Smooth muscle cell (in vitro differentiated cells): ENCODE measurements around the gene ZNRF1. TPM values are rescaled to one million over a fixed set of nuclear protein-coding genes. Genes with fewer than 3 reads are reported as not detected.
A peak's percentile ranks its signal among the peaks of the same experiment; 100 is the strongest.

Experiments
- DNase-seq: peaks from one replicate; lab custom pipeline; 2025; ENCODE audit not compliant: unreplicated experiment; lab: John Stamatoyannopoulos, UW
- H2AFZ ChIP-seq: fragments of 200-600 bp; sonication (generic); 2 replicates; pipeline ENCODE4 v1.6.0; 2016; ENCODE audit warnings: antibody characterized with exemption, low read depth, mild to moderate bottlenecking
- H3F3A ChIP-seq: fragments of 200-600 bp; sonication (generic); 2 replicates; pipeline ENCODE4 v1.6.0; 2017; ENCODE audit warnings: antibody characterized with exemption, low read depth
- H3K27ac ChIP-seq: fragments of 200-600 bp; sonication (generic); 2 replicates; pipeline ENCODE4 v1.5.1; 2016; ENCODE audit warnings: low read depth, mild to moderate bottlenecking
- H3K27me3 ChIP-seq: fragments of 200-600 bp; sonication (generic); 2 replicates; pipeline ENCODE4 v1.6.1; 2016; ENCODE audit warnings: low read depth, mild to moderate bottlenecking
- H3K36me3 ChIP-seq: fragments of 200-600 bp; sonication (generic); 2 replicates; pipeline ENCODE4 v1.5.1; 2016; ENCODE audit warnings: low read depth
- H3K4me1 ChIP-seq: fragments of 200-600 bp; sonication (generic); 2 replicates; pipeline ENCODE4 v1.5.1; 2016; ENCODE audit warnings: low read depth
- H3K4me2 ChIP-seq: fragments of 200-600 bp; sonication (generic); 2 replicates; pipeline ENCODE4 v1.6.0; 2016; ENCODE audit warnings: mild to moderate bottlenecking
- H3K4me3 ChIP-seq: fragments of 200-600 bp; sonication (generic); 2 replicates; pipeline ENCODE4 v1.5.1; 2016; ENCODE audit warnings: mild to moderate bottlenecking
- H3K79me2 ChIP-seq: fragments of 200-600 bp; sonication (generic); 2 replicates; pipeline ENCODE4 v1.6.0; 2016; ENCODE audit warnings: low read depth, mild to moderate bottlenecking
- H3K9ac ChIP-seq: fragments of 200-600 bp; sonication (generic); 2 replicates; pipeline ENCODE4 v1.6.0; 2016; ENCODE audit warnings: low read depth
- H3K9me3 ChIP-seq: fragments of 200-600 bp; sonication (generic); replicated peaks from 2 replicates; pipeline ENCODE4 v1.5.1; 2016; ENCODE audit warnings: low read depth
- H4K20me1 ChIP-seq: fragments of 200-600 bp; sonication (generic); 2 replicates; pipeline ENCODE4 v1.6.0; 2016; ENCODE audit warnings: low read depth
- WGBS: methylation state at CpG from one replicate; pipeline ENCODE4 v1.1.7; 2016; ENCODE audit warnings: low lambda C conversion rate; 5-methylcytosine and 5-hydroxymethylcytosine counted together
- polyA plus RNA-seq: library from polyadenylated mRNA; unstranded; fragments of >200 nt; fragmentation: Nextera tagmentation; extraction: Ambion mirVana; gene quantifications from 2 replicates; pipeline ENCODE4 v1.2.1, GENCODE V29; 2016
- total RNA-seq: library from RNA; depleted of rRNA; stranded (reverse); fragments of >200 nt; gene quantifications from 2 replicates; pipeline ENCODE4 v1.2.3, GENCODE V29; 2014
- TF ChIP-seq, protein P1 (sequence below): fragments of 200-600 bp; sonication (generic); IDR thresholded peaks from 2 replicates; pipeline ENCODE4 v1.5.1; 2017; ENCODE audit warnings: borderline replicate concordance, mild to moderate bottlenecking, antibody characterized with exemption; ENCODE audit not compliant: insufficient read depth, poor library complexity, severe bottlenecking

Gene ZNRF1
- total and polyA plus RNA-seq, 2 experiments from 2014 or later, result 18.2 to 45.4 TPM

DNA sequence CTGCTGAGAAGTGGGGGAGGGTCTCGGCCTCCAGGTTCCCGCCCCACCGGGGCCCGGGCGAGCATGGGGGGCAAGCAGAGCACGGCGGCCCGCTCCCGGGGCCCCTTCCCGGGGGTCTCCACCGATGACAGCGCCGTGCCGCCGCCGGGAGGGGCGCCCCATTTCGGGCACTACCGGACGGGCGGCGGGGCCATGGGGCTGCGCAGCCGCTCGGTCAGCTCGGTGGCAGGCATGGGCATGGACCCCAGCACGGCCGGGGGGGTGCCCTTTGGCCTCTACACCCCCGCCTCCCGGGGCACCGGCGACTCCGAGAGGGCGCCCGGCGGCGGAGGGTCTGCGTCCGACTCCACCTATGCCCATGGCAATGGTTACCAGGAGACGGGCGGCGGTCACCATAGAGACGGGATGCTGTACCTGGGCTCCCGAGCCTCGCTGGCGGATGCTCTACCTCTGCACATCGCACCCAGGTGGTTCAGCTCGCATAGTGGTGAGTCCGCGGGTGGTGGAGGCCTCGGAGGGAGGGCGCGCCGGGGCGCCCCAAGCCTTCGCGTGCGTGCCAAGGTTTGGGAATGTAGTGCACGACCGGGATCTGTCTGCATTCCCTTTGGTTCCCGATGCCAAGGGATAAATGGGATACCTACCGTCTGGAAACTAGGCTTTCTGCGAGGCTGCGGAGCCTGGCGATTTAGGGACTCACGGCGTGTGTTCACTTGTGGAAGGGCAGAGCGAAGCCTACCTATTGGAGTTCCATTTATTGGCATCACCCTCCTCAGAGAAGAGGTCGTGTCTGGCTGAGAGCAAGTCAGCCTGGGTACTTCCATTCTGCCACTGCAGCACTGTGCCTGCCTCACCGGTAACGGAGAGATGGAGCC lies 1.0 kb downstream of the ZNRF1 start:
- 2% methylated on average over 56 of the region's 71 CpGs for WGBS
- H3K9me3 ChIP-seq, result no peaks in the 10 kb centered on the region
- DNase-seq, result no peak
- H3K4me1 ChIP-seq, result peaks cover 30% of the 10 kb centered on the region
- H3F3A ChIP-seq, result peaks cover 11% of the 10 kb centered on the region
- H3K4me3 ChIP-seq, result peak overlapping the region; percentile 75
- H3K36me3 ChIP-seq, result no peaks in the 10 kb centered on the region
- TF ChIP-seq, protein P1, sequence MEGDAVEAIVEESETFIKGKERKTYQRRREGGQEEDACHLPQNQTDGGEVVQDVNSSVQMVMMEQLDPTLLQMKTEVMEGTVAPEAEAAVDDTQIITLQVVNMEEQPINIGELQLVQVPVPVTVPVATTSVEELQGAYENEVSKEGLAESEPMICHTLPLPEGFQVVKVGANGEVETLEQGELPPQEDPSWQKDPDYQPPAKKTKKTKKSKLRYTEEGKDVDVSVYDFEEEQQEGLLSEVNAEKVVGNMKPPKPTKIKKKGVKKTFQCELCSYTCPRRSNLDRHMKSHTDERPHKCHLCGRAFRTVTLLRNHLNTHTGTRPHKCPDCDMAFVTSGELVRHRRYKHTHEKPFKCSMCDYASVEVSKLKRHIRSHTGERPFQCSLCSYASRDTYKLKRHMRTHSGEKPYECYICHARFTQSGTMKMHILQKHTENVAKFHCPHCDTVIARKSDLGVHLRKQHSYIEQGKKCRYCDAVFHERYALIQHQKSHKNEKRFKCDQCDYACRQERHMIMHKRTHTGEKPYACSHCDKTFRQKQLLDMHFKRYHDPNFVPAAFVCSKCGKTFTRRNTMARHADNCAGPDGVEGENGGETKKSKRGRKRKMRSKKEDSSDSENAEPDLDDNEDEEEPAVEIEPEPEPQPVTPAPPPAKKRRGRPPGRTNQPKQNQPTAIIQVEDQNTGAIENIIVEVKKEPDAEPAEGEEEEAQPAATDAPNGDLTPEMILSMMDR, result no peak
- peaks cover 53% of the 10 kb centered on the region for H4K20me1 ChIP-seq
- peak overlapping the region; percentile 13 for H2AFZ ChIP-seq
- no peaks in the 10 kb centered on the region for H3K27me3 ChIP-seq
- H3K9ac ChIP-seq, result peak overlapping the region; percentile 69
- peaks cover 34% of the 10 kb centered on the region for H3K79me2 ChIP-seq
- H3K27ac ChIP-seq, result peak overlapping the region; percentile 34
- H3K4me2 ChIP-seq, result peak overlapping the region; percentile 96

DNA sequence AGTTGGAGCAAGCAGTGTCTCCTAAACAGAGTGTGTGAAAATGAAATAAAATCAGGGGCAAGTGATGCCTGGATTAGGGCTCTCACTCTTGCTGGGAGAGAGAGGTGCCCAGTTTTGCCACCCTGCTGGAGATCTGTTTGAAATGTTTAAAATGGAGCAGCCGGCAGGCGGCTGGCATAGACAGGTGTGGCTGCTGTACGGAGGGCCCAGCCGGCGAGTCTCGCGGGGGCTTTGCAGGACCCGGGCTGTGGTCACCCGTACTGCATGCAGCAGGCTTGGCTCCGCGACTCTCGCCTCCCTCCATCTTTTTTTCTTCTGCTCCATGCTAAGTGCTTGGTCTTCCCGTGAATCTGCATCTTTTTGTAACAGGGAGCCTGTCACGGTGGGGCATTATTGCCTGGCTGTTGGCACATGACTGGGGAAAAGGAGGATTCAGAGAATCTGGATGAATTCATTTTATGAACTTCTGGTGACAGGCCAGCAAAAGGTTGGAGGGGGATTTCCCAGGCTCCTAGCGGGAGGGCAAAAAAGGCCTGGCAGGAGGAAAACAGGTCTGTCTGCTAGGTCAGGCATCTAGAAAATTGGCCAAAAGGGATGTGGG lies 1.8 kb downstream of the ZNRF1 start:
- Histone ChIP-seq H3K4me2 (peak overlapping the region; percentile 96), H3K27me3 (no peaks in the 10 kb centered on the region), H3K36me3 (no peaks in the 10 kb centered on the region), H3K9ac (peak overlapping the region; percentile 48), H3K79me2 (peaks cover 41% of the 10 kb centered on the region), H3K4me1 (peaks cover 30% of the 10 kb centered on the region), H3K4me3 (peak overlapping the region; percentile 75), H2AFZ (no peak overlapping the region), H4K20me1 (peaks cover 61% of the 10 kb centered on the region), H3K27ac (peak overlapping the region; percentile 14), H3F3A (peaks cover 11% of the 10 kb centered on the region), H3K9me3 (no peaks in the 10 kb centered on the region)
- WGBS, result 12% methylated on average over 15 of the region's 15 CpGs
- TF ChIP-seq, protein P1, result no peak
- no peak for DNase-seq

DNA sequence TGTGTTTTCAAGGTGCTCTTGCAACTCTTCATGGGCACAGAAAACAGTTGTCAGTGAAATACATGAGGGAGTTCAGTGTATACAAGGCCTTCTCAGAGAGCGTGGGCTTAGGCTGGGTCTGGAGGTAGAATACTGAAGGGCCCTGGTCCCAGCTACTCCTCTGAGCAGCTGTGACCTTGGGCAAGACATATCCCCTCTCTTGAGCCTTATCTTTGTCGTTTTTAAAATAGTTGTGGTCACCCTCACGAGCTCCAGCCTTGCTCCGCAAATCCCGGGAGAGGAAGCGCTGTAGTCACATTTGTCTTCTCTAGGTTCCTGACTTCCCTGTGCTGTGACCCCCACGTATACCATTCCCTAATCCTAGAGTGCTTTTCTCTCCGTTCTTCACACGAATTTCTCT lies 3.6 kb downstream of the ZNRF1 start:
- TF ChIP-seq, protein P1, result no peak
- peak overlapping the region; percentile 69 for H3K4me2 ChIP-seq
- H3K9me3 ChIP-seq, result no peaks in the 10 kb centered on the region
- no peak overlapping the region for H3K9ac ChIP-seq
- WGBS, result 15% methylated on average over 9 of the region's 9 CpGs
- no peak overlapping the region for H3K4me3 ChIP-seq
- DNase-seq, result no peak
- peaks cover 11% of the 10 kb centered on the region for H3F3A ChIP-seq
- H3K79me2 ChIP-seq, result peaks cover 60% of the 10 kb centered on the region
- H3K4me1 ChIP-seq, result peaks cover 30% of the 10 kb centered on the region
- H3K27ac ChIP-seq, result peak overlapping the region; percentile 20
- no peak overlapping the region for H2AFZ ChIP-seq
- H3K27me3 ChIP-seq, result no peaks in the 10 kb centered on the region
- H4K20me1 ChIP-seq, result peaks cover 79% of the 10 kb centered on the region
- H3K36me3 ChIP-seq, result no peaks in the 10 kb centered on the region
